Stimulated activated CD8-positive, alpha-beta memory T cell treated with anti-CD3 and anti-CD28 coated beads, Interleukin-7, amount 100 ng/mL, for 48 hours (primary cell): Measurements from ENCODE around the gene SLC9A3.
"Not testable (repeated sequence)": the region's sequence is repeated elsewhere in the genome, so short reads cannot be mapped to it uniquely, and the experiment has no call there.

Source experiments
- DNase-seq, 2 donors: peaks; one replicate each; pipeline ENCODE4 v3.0.0-alpha.2; 2020; ENCODE audit warnings: low read depth in 1 of 2; ENCODE audit errors: extremely low read depth in 1 of 2

SLC9A3 gene

DNA sequence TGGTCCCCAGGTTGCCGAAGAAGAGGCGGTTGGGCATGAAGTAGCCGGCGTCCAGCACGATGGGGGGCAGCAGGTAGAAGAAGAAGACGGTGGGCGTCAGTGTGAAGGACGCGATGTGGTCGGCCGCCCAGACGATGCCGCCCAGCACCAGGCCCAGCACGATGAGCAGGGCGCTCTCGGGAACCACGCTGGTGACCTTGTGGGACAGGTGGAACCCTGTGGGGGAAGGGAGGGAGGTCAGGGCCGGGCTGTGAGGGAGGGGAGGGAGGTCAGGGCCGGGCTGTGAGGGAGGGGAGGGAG, 32.4 kb downstream of the SLC9A3 start:
- no peak for DNase-seq

DNA sequence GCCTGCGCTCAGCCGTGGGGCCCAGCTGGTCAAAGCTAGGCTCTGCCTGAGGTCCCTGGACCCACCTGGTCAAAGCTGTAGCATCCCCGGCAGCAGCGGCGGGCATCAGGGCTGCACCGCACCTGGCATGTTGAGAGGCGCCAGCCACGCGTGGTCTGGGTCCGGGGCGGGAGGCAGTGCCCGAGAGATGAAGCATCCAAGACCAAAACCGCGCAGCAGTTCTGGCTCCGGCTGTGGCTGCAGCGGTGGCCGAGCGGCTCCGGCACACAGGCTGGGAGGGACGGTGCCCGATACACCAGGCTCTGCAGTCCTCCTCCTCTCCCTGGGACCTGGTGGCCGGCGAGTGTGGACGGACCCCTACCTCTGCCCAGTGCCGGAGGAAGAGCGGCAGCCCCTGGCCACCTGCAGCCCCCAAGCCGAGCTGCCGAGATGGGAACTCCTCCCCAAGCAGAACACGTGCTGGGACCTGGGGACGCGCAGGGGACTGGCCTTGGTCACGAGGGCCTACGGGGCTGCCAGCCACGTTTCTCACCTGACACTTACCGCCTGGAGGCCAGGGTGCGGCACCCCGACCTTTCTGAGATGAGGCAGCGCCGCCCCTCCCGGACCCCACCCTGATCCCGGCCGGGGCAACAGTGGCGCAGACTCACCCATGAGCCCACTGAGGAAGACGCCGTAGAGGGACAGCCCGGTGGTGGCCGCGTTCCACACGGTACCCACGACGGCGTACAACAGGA, 33.0 kb downstream of the SLC9A3 start:
- DNase-seq: no peak

DNA sequence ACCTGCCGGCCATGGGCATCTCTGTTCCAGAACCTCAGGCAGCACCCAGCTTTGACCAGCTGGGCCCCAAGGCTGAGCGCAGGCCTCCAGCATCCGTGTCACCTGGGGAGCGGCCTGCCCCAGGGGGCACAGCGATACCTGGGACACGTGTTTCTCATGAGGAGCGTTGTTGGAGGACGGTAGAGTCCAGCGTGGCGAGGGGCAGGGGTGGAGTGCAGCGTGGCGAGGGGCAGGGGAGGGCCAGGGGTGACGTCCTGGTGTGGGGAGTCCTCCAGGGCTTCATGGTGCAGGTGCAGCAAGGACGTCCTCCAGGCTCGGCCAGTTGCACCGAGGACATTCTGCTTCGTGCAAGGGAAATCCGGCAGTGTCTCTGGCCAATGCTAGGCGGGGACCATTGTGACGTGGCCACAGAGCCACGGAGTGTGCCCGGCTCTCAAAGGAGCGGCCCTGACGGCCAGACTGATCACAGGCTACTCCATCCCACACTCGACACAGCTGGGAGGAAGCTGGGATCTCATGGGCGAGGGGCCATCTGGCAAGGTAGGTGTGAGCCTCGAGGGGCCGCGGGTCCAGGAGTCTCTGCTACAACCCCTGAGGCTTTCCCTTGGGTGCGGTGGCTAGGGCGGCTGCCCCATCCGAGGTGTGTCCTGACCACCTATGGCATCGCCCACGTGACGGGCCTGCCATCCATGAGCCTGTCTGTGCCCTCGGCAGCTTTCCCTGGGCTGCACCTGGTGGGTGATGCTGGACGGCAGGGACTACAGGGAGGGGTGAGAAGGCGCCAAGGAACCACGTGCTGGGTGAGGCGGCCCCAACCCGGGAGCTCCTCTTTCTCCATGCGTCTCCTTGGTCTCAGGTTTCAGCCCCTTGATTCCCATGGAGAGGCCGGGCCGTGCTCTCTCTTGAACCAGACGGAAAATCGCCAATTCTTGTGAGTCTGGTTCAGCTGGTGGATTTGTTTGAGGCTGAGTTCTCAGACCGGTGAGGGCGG, 33.8 kb downstream of the SLC9A3 start:
- no peak for DNase-seq

DNA sequence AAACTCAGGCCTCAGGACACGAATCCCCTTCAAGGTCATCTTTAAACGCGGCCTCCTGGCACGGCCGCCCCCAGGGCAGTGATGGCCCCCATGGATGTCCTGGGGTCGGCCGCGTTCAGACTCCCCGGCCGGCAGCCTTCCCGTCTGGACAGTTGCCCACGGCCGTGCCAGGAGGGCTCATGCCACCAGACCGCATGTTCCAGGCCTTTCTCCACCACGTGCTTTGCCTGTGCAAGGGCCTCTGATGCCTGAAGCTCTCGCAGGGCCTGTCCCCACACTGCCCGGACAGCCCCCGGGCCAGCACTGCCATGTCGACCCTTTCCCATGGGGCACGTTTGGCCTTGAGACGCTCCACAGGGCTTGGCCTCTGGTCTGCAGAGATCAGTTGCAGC, 34.6 kb downstream of the SLC9A3 start:
- no peak for DNase-seq

DNA sequence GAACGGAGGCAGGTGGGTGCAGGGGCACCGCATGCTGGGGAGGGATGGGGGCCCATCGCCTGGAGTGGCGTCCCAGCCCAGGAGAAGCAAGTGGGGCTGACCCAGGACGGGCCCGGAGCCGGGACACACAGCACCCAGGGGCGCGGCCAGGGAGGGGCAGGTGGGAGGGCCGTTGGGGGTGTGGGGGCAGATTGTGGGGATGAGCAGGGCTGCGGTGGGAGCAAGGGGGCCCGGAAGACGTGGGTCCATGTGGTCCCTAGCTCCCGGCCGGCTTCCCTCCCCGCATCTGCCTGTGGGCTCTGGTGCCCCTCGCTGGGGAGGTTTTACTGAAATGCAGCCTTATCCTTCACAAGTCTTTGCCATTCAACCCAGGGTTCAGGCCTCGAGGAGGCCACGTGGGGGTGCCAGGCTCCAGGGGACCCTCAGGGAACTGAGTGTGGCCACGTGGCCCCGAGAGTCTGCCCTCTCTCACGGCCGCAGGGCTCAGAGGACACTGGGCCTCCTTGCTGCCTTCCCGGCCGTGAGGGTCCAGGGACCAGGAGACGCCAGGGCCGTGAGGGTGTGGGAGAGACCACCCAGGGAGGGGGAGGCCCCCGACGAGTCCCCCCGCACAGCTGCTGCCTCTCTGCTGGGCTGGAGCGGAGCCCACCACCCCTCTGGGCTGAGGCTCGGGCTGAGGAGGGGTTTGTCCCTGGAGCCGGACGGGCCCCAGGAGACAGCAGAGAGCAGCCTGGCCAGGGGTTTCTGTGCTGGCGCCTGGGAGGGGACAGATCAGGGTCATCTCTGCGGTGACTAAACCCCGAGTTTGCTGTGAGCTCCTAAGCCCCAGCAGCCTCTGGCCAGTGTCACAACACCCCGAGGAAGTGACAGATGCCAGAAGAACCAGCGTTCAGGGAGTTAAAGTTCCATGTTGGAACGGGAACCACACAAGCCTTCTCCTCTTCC, 35.2 kb downstream of the SLC9A3 start:
- no peak for DNase-seq

DNA sequence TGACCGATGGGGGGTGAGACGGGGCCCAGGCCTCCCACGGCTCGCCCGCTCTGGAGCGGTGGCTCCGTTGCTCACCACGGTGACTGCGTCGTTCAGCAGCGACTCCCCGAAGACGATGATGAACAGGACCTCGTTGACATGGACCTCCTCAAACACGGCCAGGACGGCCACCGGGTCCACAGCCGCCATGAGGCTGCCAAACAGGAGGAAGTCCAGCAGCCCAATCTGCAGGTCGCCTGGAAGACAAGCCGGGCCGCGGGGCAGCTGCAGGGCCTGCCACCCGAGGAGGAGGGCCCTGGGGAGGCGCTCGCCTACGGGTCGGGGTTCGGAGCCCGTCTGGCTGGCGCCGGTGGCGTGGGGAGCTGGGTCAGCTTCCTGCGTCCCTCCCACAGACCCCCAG, 36.0 kb downstream of the SLC9A3 start:
- no peak for DNase-seq

DNA sequence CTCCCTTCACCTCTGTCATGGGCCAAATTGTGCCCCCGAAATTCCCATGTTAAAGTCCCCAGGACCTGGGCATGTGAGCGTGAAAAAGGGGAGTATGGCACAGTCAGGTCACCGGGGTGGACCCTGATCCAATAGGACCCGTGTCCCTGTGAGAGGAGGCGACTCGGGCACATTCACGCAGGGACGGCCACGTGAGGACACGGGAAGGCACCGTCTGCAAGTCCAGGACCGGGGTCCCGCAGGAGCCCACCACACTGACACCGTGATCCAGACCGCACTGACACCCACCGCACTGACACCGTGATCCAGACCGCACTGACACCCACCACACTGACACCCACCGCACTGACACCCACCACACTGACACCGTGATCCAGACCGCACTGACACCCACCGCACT, 37.7 kb downstream of the SLC9A3 start:
- not testable (repeated sequence) for DNase-seq

DNA sequence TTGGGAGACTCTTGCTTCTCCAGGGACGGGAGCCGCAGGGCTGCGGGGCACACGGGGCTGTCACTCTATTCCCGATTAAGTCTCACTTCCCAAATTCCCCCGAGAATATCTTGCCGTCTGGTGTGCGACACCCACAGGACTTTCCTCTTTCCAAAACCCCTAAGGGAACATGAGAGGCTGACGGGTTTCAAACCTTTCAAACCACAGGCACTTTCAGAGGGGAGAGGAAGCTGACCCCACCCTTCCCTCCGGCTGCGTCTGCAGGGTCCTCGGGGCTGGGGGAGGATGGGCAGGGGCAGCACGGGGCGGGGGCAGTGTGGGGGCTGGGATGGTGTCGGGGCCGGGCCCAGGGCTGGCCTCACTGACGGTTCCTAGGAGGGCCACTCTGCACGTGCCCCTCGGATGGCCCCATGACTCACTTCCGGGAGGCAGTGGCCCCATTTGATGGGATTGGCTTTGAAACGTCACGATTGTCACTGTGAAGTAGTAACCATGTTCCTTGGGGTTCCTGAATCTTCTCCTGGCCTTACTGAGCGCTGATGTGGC, 38.2 kb downstream of the SLC9A3 start:
- DNase-seq: no peak

DNA sequence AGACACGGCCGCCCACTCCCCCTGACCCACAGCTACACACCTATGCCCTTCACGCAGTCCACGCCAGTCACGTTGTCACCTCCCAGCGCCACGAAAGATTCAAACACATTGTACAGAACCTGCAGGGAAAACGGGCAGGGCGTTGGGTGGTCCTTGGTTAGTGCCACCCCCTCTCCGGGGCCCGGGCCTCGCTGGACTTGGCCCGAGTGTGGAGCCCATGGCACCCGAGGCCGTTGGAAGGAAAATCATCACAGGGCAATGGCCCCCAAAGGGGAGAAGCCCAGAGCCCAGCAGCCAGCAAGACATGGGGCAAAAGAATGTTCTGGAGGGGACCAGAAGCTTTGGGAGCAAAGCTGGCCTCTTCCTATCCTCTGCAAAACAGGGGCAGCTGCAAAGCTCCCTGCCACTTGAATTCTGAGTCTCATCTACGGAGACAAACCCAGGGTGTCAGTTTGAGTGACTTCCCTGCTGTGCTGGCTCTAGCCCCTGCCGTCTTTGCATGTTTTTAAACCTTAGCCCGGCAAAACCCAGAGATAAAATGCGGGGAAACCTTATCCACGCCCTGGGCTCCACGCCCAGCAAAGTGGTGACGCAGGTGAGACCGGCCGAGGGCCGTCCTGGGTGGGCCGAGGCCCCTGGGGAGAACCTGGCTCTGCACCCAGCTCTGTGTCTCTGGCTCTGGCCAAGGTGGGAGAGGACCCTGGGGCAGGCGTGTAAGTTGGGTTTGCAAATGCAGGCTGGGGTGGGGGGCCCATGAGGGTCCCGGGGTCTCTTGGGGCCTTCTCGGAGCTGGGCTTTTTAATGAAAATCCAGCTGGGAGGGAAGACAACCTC, 38.9 kb downstream of the SLC9A3 start:
- DNase-seq: no peak

DNA sequence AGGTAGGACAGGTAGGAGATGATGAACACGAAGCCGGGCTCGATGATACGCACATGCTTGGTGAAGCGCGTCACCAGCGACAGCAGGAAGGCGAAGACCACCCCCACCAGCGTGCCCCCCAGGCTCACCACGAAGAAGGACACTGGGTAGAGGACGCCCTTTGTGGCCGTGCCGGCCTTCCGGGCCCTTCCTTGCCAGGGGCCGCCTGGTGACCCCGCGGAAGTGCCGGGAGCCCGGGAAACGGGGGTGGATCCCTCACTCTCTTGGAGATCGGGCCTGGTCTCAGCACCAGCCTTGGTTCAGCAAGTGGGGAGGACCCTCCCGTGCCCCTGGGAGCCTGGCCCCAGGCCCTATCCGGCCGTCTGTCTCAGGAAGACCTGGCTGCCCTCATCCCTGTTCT, 39.7 kb downstream of the SLC9A3 start:
- no peak for DNase-seq

DNA sequence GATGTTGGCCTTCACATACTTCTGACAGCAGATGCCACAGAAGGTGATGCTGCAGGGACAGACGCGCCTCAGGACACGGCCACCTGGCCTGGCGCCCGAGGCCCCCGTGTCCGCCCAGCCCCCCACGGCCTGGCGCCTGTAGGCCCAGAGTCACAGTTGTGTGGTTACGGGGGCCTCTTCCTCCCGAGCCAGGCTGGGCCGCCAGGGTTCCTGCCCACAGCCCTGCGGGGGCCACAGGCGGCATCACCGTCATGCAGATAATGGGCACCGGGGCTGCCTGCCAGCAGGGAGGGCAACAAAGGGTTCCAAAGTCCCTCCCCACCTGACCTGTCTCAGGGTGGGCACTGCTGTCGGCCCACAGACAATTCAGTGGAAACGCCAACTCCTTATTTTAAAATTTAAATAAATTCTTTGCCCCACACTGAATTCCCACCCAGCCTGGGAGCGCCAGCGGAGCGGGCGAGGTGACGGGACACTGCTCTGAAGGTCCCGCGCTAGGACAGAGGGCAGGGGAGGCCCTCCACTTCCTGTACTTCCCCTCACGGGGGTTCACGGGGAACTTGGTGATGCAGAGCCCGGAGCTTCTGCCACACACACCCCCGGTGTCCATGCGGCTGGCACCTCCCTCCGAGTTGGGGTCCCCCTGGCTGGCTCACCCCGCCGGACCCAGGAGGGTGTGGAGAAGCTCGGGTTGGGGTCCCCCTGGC, 40.7 kb downstream of the SLC9A3 start:
- DNase-seq: no peak

DNA sequence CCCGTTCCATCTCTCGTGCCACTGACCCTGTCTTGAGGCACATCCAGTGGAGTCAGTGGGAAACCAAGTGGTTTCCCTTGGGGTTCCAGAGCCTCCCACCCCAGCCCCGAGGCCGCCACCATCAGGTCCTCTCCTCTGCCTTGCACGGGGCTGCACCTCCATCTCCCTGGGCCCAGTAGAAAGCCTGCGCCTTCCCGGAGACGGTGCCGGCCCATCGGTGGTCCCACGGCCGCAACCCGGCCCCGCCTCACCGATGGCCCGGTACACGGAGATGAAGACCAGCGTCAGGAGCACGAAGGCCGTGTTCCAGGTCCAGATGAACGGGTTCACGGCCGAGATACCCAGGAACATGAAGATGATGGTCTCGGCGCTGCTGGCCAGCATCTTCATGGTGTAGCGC, 41.2 kb downstream of the SLC9A3 start:
- no peak for DNase-seq

DNA sequence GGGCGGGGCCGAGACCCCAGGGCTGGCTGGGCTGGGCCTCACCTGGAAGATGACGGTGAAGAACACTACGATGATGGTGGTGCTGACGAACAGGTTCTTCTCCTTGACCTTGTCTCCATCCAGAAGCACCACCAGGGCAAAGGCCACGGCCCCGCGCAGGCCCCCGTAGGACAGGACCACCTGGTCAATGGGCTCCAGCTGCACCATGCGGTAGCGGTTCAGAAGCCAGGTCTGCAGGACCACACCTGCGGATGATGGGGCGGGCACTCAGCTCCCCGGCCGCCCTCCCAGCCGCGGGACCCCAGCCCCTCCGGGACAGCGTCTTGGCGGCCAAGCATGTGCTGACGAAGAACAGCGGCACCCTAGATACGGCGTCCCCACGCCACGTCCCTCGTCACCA, 41.7 kb downstream of the SLC9A3 start:
- DNase-seq: no peak

DNA sequence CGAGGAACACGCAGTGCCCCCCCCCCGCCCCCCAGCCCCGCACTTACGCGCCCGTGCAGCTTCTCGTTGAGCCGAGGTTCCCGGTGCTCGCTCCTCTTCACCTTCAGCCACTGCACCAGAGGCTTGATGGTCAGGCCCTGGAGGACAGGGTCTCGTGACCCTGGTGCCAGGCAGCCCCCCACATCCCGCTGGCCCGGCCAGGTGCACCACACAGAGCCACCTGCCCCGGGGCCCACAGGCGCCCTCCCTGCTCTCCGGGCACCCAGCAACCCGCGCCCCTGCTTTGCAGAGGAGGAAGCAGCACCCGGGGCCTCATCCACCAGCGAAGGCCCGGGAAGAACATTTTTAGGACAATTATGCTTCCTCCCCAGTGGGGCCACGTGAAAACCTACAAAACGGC, 42.2 kb downstream of the SLC9A3 start:
- no peak for DNase-seq

DNA sequence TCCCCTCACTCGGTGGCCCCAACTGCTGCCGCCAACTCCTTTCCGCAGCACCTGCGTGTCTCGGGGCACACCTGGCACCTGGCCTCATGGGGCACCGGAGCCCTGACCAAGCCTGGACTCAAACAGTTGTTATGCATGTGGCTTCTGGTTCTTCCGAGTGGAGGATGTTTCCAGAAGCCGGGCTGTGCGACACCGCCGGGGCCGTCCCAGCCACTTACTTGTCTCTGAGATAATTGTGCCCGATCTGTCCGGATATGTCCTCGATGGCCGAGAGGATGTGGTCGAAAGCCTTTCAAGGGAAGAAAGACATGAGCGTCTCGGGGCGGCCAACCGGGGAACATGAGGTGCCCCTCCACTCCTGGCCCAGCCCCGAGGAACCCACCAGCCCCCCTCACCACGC, 42.9 kb downstream of the SLC9A3 start:
- no peak for DNase-seq

DNA sequence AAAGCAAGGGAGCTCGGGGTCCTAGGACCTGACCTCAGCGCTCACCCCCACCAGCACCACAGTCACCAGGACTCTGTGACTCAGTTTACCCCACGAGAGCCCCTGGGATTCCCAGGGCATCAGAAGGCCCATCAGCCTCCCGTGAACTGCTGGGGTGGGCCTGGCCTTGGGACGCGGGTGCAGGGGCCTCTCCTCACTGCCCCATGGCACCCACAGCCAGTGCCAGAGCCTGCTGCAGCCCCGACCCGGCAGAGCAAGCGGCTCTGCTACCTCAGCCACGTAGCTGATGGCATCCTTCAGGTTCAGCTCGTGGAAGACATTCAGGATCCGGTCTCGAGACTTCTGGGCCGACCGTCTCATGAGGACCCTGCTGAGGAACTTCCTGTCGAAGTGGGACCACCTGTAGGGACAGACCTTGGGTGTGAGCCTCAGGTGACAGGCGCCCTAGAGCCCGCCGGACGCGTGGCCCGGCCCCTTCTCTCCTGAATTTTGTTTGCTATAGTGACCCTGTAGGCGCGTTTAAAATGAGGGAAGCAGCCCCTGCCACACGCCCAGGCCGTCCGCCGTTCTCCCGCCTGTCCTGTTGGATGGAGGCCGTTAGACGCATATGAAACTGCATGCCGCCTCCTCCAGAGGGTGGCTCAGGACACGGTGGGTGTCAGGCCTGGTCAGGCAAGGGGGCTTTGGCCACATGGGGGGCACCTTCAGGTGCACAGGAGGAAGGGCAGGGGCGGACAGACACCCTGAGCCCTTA, 44.5 kb downstream of the SLC9A3 start:
- no peak for DNase-seq

DNA sequence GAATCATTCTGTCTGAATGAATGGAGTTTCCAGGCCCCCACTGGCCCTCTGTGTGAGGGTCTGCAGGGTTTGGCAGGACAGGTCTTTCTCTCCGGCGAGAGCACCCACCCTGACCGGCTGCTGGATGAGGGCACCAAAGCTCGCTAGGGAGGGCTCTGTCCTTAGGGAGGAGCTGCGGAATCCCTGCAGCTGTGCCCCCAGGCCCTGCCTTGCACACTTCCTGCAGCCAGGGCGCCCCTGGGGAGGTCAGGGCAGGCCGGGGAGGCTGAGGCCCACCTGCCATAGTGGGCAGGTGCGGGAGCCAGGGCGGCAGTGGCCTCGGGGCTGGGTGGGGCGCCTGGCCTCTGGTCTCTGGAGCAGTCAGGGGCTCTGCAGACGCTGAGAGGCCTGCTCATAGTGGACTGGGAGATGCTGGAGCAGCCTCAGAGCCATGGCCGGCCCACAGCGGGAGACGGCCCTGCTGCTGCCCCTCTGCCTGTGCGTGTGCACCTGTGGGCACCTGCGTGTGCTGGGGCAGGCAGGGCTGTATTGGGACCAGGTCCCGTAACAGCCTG, 45.2 kb downstream of the SLC9A3 start:
- DNase-seq: no peak

DNA sequence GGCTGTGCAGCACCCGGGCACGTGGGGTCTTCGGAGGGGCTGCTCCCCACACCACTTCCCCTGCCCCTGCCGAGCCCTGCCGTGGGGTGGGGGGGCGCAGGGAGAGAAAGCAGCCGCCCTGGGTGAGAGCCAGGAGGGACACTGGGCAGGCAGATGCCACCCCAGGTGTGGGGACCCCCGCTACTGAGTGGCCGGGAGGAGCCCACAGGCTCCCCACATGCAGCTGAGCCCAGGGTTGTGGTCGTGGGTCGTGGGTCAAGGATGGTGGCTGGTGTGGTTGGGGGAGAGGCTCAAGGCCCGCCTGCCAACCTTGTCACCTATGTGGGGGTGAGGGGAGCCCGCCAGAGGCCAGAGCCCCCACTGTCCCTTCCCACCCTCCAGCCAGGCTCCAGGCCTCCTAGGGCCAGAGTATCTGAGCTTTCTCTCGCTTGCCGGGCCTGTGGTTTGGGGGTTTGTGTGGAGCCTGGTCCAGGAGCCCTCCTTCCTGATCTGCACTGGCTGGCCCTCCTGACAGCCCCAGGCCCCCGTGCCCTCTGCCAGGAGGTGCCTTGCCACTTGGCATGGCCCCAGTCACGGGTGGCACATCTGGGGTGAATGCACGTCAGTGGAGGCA, 45.8 kb downstream of the SLC9A3 start:
- DNase-seq: no peak
